Right lobe of liver (tissue), 4 donors: ENCODE data around the gene PDLIM3.

Experiments used
- POLR2A ChIP-seq: fragments of 450-650 bp; IDR thresholded peaks from one replicate; pipeline ENCODE4 v1.6.1; 2017; ENCODE audit warnings: antibody characterized with exemption, mild to moderate bottlenecking
- TF ChIP-seq, protein P1 (sequence below), 4 donors: fragments of 200-600 bp in 3 of 4; fragments of 450-650 bp in 1 of 4; IDR thresholded peaks; one replicate each; pipeline versions ENCODE4 v1.5.1 to v1.8.0; 2016 to 2022; ENCODE audit warnings: antibody characterized with exemption in 4 of 4, mild to moderate bottlenecking in 2 of 4
- donor health status: DM: no; HTN: no; CAD: no.
- donor health status: DM: no; HTN: no; CAD: no.
- donor health status: DM: no; HTN: yes; CAD: no.

DNA sequence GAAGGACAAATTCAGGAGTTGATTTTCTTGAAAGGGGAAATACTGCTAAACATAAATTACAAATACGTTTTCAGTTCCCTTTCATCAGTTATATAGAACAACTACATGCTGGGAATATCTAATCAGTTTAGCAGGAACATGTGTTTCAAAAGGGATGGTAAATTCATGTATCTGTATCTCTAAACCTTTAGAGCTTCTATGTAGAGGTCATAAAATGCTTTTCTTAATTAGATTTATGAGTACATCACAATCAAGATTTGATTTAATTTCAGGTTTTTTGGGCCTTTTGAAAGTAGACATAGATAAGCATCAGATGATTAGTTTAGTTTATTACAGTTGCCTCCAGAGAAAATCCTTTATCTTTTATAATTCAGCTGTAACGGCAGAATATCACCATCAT lies 12.9 kb downstream of the PDLIM3 start:
- TF ChIP-seq, protein P1, sequence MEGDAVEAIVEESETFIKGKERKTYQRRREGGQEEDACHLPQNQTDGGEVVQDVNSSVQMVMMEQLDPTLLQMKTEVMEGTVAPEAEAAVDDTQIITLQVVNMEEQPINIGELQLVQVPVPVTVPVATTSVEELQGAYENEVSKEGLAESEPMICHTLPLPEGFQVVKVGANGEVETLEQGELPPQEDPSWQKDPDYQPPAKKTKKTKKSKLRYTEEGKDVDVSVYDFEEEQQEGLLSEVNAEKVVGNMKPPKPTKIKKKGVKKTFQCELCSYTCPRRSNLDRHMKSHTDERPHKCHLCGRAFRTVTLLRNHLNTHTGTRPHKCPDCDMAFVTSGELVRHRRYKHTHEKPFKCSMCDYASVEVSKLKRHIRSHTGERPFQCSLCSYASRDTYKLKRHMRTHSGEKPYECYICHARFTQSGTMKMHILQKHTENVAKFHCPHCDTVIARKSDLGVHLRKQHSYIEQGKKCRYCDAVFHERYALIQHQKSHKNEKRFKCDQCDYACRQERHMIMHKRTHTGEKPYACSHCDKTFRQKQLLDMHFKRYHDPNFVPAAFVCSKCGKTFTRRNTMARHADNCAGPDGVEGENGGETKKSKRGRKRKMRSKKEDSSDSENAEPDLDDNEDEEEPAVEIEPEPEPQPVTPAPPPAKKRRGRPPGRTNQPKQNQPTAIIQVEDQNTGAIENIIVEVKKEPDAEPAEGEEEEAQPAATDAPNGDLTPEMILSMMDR (IDR thresholded peaks at IDR 0.05) = no peak
- TF ChIP-seq POLR2A = no peak
